Measurements from ENCODE around the gene ATG5. TPM values are rescaled to one million over a fixed set of nuclear protein-coding genes. Genes with fewer than 3 reads are reported as not detected.
A peak's percentile ranks its signal among the peaks of the same experiment; 100 is the strongest.

The ATG5 gene
- total RNA-seq, 1 donor from 2014 or later: 87.2 TPM

GRCh38 chr6:106227612-106228507 lies 97.7 kb downstream of the ATG5 start:
- FAIRE-seq: no peak
- no peak for DNase-seq (ENCODE audit: low spot score in 2 of 2)

GRCh38 chr6:106226676-106227075 lies 98.9 kb downstream of the ATG5 start:
- DNase-seq (ENCODE audit: low spot score in 2 of 2) (no peak), FAIRE-seq (no peak)

GRCh38 chr6:106225581-106225980 lies 100.0 kb downstream of the ATG5 start:
- no peak for DNase-seq (ENCODE audit: low spot score in 2 of 2)
- FAIRE-seq: no peak

GRCh38 chr6:106223300-106223930 lies 102.1 kb downstream of the ATG5 start:
- DNase-seq (ENCODE audit: low spot score in 2 of 2): peak in 1 of 2 donors; percentile 20

GRCh38 chr6:106220485-106220884 lies 105.1 kb downstream of the ATG5 start:
- no peak for DNase-seq (ENCODE audit: low spot score in 2 of 2)
- FAIRE-seq: peak; percentile 10

More at GRCh38 chr6:106223300-106223930, 102.1 kb downstream of the ATG5 start:
- no peak for FAIRE-seq

GRCh38 chr6:106216527-106216926 lies 109.0 kb downstream of the ATG5 start:
- no peak for DNase-seq (ENCODE audit: low spot score in 2 of 2)
- no peak for FAIRE-seq

GRCh38 chr6:106215608-106216007 lies 110.0 kb downstream of the ATG5 start:
- no peak for DNase-seq (ENCODE audit: low spot score in 2 of 2)
- FAIRE-seq: no peak

- no peak for DNase-seq (ENCODE audit: low spot score in 2 of 2)
- FAIRE-seq: no peak
Observed at GRCh38 chr6:106214531-106214930, 111.0 kb downstream of the ATG5 start.

- no peak for DNase-seq (ENCODE audit: low spot score in 2 of 2)
- FAIRE-seq: no peak
Observed at GRCh38 chr6:106213660-106214289, 111.8 kb downstream of the ATG5 start.

GRCh38 chr6:106212576-106212975 lies 113.0 kb downstream of the ATG5 start:
- FAIRE-seq (no peak), DNase-seq (ENCODE audit: low spot score in 2 of 2) (no peak)

GRCh38 chr6:106206905-106207304 lies 118.7 kb downstream of the ATG5 start:
- FAIRE-seq: no peak

GRCh38 chr6:106204961-106205360 lies 120.6 kb downstream of the ATG5 start:
- no peak for FAIRE-seq
- DNase-seq (ENCODE audit: low spot score in 2 of 2): no peak

More at GRCh38 chr6:106206905-106207304, 118.7 kb downstream of the ATG5 start:
- DNase-seq (ENCODE audit: low spot score in 2 of 2): no peak

GRCh38 chr6:106199998-106200397 lies 125.6 kb downstream of the ATG5 start:
- DNase-seq (ENCODE audit: low spot score in 2 of 2): no peak
- FAIRE-seq: no peak

- DNase-seq (ENCODE audit: low spot score in 2 of 2): no peak
- FAIRE-seq: no peak
Observed at GRCh38 chr6:106199331-106199730, 126.2 kb downstream of the ATG5 start.

- DNase-seq (ENCODE audit: low spot score in 2 of 2) (no peak), FAIRE-seq (no peak)
Observed at GRCh38 chr6:106197441-106197840, 128.1 kb downstream of the ATG5 start.

- no peak for DNase-seq (ENCODE audit: low spot score in 2 of 2)
- FAIRE-seq: no peak
Observed at GRCh38 chr6:106194949-106195921, 130.3 kb downstream of the ATG5 start.

GRCh38 chr6:106192824-106193223 lies 132.7 kb downstream of the ATG5 start:
- FAIRE-seq (no peak), DNase-seq (ENCODE audit: low spot score in 2 of 2) (no peak)

- FAIRE-seq (no peak), DNase-seq (ENCODE audit: low spot score in 2 of 2) (no peak)
Observed at GRCh38 chr6:106188104-106188794, 137.3 kb downstream of the ATG5 start.

- no peak for DNase-seq (ENCODE audit: low spot score in 2 of 2)
- no peak for FAIRE-seq
Observed at GRCh38 chr6:106187424-106187982, 138.1 kb downstream of the ATG5 start.
